GM12874 (cell line): ENCODE measurements around the gene FYB2.

Experiments
- CTCF ChIP-seq: IDR thresholded peaks from 2 replicates; pipeline ENCODE4 v1.5.1; 2011; ENCODE audit warnings: low read depth, mild to moderate bottlenecking, control low read depth, low read length, moderate library complexity; ENCODE audit not compliant: insufficient read depth

The FYB2 gene

GRCh38 chr1:56790036-56790435, 29.2 kb downstream of the FYB2 start:
- TF ChIP-seq CTCF = no peak

GRCh38 chr1:56788588-56788987, 30.6 kb downstream of the FYB2 start:
- TF ChIP-seq CTCF = no peak

GRCh38 chr1:56788102-56788501, 31.1 kb downstream of the FYB2 start:
- no peak for TF ChIP-seq CTCF

- TF ChIP-seq CTCF = no peak
Measured at GRCh38 chr1:56787330-56787729, 31.9 kb downstream of the FYB2 start.

- no peak for TF ChIP-seq CTCF
Measured at GRCh38 chr1:56782773-56783172, 36.4 kb downstream of the FYB2 start.

- no peak for TF ChIP-seq CTCF
Measured at GRCh38 chr1:56780826-56781225, 38.4 kb downstream of the FYB2 start.

- TF ChIP-seq CTCF = no peak
Measured at GRCh38 chr1:56780128-56780750, 39.0 kb downstream of the FYB2 start.
